NCI-H82 treated with DMSO at 0.1 percent for 48 hours (cell line): ENCODE measurements around the gene NMNAT3.
"Not testable (repeated sequence)": the region's sequence is repeated elsewhere in the genome, so short reads cannot be mapped to it uniquely, and the experiment has no call there.

ENCODE experiments used
- DNase-seq: peaks from one replicate; lab custom pipeline; 2025; ENCODE audit not compliant: unreplicated experiment; lab: John Stamatoyannopoulos, UW

The NMNAT3 gene

GRCh38 chr3:139638518-139638917 lies 39.3 kb downstream of the NMNAT3 start:
- DNase-seq = no peak

DNA sequence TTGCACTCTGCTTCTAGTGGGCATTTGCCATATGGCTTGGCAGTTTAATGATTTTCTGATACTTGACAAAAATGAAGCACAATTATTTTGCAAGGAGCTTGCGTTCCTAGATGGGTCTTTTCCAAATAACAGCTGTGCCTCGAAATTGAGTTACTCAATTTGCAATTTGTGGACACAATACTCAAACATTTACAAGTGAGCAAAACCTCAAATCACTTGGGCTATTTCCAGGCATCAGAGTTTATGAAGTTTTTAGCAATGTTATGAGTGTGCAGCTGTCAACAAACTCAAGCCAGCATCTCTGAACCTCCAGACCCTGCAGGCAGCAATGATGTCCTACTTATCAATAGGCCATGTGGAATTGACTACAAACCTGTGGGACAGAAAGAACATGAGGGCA lies 41.3 kb downstream of the NMNAT3 start:
- no peak for DNase-seq

- no peak for DNase-seq
These were observed 43.6 kb downstream of the NMNAT3 start for GRCh38 chr3:139634111-139634635.

DNA sequence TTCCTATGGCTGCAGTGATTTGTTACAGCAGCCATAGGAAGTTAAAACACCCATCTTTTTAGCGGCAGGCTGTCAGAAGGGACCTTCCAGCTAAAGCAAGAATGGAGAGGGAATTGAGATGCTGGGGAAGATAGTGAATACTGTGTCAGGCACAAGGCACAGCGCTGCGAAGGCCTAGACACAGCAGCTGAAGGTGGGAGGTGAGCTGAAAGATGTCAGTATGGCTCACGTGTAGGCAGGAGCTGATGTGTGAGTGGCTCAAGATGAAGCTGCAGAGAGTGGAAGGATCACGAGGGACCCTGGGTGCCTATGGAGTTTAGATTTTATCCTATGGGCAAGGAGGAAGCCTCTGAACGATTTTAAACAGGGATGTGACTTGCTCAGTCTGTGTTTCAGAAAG lies 44.3 kb downstream of the NMNAT3 start:
- no peak for DNase-seq

DNA sequence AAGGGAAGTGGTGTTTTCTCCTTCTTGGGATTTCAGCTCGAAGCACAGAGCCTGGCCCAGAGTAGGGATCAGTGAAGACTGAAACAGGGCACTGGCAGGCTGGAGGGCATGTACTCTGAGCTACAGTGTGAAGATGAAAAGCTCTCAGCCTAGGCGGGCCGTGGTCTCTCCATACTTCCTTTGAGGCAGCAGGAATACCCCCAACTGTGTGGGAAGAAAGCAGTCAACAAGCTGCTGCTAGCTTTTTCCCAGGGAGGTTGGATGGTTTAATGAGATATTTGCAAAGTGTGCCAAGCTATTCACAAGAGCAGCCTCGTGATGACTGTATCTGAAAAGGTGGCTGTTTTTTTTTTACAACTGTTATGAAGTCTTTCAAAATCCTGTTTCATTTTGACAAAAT lies 47.2 kb downstream of the NMNAT3 start:
- no peak for DNase-seq

GRCh38 chr3:139629033-139629432 lies 48.7 kb downstream of the NMNAT3 start:
- no peak for DNase-seq

DNA sequence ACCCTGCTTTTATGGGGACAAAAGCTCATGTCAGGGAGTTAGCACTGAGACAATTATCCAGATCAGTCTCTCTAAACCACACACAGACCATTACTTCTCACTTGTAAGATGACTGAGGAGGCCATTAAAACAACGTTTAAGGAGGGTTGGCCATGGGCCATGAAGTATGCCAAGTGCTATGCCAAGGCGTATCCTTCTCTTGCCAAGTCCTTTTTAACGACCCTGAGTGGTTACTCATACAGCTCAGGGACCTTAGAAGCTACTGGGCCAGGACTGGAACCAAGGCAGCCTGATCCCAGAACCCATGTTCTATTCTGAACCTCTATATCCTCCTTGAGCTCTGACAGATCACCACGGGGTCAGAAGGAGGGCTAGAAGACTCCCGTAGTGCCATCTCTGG lies 50.0 kb downstream of the NMNAT3 start:
- DNase-seq = no peak

DNA sequence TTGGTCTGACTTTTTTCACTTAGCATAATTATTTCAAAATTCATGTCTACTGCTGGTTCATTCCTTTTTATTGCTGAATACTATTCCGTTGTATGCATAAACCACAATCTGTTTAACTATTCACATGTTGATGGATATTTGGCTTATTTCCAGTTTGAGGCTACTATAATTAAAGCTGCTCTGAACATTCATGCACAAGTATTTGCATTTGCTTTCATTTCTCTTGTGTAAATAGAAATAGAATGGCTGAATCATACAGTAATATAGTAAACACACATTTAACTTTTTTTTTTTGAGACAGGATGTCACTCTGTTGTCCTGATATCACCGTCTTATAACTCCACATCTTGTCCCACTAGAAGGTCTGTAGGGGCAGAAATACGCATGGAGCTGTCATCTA lies 57.3 kb downstream of the NMNAT3 start:
- DNase-seq = no peak

GRCh38 chr3:139619484-139619883 lies 58.3 kb downstream of the NMNAT3 start:
- DNase-seq = no peak

DNA sequence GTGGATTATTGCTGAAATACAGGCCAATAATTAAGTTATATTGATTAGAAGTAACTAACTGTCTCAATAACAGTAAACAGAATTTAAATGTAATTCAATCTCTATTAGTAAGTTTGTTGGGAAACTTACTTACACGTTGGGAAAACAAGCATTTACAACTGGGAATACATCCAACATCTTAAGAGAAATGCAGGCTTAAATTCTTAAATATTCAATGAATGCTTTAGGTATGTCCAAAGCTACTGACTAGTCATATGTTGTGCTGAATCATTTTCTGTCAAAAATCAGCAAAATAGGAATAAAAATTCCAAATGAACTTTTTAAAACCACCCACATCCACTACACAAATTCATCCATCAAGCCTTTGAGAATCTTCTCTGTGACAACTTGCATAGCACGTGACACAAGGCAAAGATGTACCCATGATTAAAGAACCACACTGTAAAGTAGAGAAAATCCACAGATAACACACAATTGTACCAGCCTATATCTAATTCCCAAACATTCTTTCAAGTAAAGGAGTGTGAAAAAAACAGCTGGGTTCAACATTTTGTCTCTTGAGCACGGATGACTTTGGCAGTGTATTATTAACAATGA lies 60.0 kb downstream of the NMNAT3 start:
- no peak for DNase-seq

DNA sequence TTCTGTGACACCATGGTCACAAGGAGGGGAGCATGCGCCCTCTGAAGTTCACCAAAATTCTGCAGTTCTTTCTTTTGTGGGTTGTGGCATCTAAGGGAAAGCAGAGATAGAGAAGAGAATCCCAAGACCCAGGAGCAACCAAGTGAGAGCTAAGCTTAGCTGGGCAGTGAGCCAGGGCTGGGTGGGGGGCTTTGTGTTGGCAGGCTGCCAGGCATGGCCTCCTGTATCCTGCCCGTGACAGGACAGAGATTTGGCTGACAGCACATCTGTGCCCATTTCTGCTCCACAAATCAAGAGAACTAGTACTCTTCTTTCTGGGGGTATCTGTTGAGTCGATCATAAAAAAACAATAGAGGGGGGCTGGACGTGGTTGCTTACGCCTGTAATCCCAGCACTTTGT lies 66.2 kb downstream of the NMNAT3 start:
- DNase-seq = peak; percentile 48

GRCh38 chr3:139610886-139611285 lies 66.9 kb downstream of the NMNAT3 start:
- no peak for DNase-seq

DNA sequence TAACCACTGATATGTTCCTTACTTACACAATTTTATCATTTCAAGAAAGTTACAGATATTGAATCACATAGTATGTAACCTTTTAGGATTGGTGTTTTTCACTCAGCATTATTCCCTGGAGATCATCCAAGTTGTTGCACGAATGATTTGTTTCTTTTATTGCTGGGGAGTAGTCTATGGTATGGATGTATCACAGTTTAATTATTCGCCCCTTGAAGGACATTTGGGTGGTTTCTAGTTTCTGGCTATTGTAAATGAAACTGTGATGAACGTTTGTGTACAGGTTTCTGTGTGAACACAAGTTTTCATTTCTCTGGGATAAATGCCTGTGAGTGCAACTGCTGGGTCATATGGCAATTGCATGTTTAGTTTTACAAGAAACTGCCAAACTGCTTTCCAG lies 68.8 kb downstream of the NMNAT3 start:
- no peak for DNase-seq

GRCh38 chr3:139608108-139608380 lies 69.7 kb downstream of the NMNAT3 start:
- DNase-seq = no peak

GRCh38 chr3:139607257-139608107 lies 70.3 kb downstream of the NMNAT3 start:
- DNase-seq = no peak

DNA sequence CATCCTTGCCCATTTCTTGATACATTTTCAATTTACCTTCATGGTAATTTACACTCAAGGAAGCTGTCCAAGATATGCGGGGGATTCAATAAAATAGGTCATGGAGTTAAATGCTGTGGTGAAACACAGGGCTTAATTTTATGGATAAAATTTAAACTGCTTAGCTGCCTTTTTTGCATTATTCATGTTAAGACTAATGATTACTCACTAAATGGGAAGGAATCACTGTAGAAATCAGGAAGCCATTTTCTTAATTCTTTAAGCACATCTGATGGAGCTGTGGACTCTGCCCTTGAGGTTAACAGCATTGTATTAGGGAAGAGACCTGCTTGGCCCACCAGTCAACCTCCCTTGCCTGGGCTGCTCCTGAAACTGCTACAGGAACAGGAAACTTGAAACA lies 75.8 kb downstream of the NMNAT3 start:
- no peak for DNase-seq

DNA sequence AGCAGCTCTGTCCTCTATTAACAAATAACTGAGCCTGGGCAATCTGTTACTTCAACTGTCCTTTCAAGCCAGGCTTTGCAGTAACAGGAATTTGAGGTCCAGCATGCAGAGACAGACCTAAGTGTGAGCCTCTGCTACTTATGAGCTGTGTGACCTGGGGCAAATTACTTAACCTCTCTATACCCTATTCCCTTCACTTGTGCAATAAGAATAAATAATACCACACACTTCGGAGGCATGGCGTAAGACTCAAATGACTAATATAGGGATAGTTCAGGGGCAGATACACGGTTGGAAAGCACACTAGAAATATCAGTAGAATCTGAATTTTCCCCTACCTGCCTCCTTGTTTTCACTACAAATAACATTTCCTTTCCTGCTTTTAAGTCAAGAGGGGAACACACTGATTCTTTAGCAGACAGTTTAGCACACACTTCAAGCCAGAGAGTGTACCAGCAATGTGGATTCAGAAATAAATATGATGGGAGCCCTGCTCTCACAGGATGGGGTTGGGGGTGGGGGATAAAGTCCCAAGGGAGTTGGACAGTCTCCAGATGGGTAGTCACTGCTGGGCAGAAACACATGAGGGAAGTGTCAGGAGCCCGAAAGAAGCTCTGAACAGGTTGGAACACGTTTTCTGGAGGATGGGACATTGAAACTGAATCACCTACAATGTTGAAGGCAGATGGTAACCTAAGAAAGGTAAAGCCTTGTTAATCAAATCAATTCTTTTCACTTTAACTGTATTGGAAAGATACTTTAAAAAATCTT lies 76.4 kb downstream of the NMNAT3 start:
- no peak for DNase-seq

DNA sequence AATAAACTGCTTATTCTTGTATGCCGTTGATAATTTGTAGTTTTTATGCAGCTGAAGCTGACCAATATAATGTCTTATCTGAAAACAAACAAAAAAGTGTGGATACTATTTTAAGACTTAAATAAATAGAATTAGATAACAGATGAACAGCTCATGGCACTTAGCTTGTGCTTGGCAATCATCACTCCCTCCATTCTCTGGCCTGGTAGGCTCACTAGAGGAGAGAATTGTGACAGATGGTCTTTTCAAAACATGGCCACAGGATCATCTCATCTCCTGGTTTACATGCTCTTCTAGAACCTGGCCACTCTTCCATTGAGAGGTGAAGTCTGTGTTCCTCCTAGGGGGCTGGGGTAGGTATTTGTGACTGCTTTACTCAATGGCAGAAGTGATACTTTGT lies 79.8 kb downstream of the NMNAT3 start:
- DNase-seq = no peak

- DNase-seq = not testable (repeated sequence)
These were observed 86.6 kb downstream of the NMNAT3 start for GRCh38 chr3:139591186-139591585.

- DNase-seq = peak; percentile 17
These were observed 89.3 kb downstream of the NMNAT3 start for GRCh38 chr3:139588450-139588849.

DNA sequence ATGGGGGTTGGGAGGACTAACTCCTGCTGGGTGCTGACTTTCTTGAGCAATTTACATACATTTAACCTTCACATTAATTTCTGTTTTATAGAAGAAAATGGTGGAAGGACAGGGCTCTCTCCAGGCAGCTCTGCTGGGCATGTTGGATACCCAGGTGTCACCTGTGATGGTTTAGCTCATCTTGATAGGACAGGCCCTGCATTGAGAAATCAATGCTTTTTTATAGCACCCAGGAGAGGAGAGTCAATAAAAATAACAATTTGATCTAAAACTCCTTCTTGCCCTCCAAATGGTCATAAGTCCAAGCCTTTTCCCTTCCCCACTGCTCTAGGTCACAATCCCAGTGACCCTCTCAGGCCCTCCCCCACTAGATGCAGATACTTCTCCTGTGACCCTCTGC lies 90.0 kb downstream of the NMNAT3 start:
- no peak for DNase-seq

DNA sequence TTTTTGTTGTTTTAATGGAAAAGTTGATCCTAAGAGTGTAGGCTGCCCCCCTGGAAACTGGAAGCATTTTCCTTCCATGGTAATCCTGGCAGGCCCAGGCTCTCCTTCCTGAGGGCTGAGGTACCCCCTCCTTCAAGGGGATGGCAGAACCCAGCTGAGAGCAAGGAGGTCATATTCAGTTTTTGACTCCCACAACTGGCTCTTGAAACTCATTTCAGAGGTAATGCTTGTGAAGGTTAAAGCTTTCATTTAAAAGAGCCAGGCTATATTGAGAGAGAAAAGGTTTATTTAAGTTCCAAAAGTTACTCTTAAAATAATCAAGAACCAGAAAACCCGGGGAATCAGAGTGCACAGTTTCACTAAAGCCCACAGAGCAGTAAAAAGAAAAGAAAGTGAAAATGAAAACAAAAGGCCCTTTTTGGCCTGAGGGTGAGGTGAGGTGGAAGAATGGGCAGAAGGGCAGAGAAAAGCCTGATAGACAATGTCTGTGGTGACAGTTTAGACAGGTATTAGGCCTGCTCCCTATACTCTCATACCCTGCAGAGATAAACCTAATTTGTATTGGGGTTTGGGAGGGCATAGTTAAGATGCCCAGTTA lies 91.3 kb downstream of the NMNAT3 start:
- DNase-seq = no peak
